Measurements from ENCODE around the gene CLEC18C.

Gene CLEC18C

GRCh38 chr16:70158261-70158939 is 15.2 kb upstream of the CLEC18C start:
- DNase-seq (ENCODE audit: low spot score): peak; percentile 23
- TF ChIP-seq, protein P1, sequence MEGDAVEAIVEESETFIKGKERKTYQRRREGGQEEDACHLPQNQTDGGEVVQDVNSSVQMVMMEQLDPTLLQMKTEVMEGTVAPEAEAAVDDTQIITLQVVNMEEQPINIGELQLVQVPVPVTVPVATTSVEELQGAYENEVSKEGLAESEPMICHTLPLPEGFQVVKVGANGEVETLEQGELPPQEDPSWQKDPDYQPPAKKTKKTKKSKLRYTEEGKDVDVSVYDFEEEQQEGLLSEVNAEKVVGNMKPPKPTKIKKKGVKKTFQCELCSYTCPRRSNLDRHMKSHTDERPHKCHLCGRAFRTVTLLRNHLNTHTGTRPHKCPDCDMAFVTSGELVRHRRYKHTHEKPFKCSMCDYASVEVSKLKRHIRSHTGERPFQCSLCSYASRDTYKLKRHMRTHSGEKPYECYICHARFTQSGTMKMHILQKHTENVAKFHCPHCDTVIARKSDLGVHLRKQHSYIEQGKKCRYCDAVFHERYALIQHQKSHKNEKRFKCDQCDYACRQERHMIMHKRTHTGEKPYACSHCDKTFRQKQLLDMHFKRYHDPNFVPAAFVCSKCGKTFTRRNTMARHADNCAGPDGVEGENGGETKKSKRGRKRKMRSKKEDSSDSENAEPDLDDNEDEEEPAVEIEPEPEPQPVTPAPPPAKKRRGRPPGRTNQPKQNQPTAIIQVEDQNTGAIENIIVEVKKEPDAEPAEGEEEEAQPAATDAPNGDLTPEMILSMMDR (IDR thresholded peaks at IDR 0.05; ENCODE audit: extremely low read depth, insufficient read depth, missing control alignments): no peak
- in situ Hi-C loops (cut with MboI; ENCODE audit: low pct_unique_long_range_greater_than_20kb, low sequenced_read_pairs, unreplicated experiment): no loop called here

DNA sequence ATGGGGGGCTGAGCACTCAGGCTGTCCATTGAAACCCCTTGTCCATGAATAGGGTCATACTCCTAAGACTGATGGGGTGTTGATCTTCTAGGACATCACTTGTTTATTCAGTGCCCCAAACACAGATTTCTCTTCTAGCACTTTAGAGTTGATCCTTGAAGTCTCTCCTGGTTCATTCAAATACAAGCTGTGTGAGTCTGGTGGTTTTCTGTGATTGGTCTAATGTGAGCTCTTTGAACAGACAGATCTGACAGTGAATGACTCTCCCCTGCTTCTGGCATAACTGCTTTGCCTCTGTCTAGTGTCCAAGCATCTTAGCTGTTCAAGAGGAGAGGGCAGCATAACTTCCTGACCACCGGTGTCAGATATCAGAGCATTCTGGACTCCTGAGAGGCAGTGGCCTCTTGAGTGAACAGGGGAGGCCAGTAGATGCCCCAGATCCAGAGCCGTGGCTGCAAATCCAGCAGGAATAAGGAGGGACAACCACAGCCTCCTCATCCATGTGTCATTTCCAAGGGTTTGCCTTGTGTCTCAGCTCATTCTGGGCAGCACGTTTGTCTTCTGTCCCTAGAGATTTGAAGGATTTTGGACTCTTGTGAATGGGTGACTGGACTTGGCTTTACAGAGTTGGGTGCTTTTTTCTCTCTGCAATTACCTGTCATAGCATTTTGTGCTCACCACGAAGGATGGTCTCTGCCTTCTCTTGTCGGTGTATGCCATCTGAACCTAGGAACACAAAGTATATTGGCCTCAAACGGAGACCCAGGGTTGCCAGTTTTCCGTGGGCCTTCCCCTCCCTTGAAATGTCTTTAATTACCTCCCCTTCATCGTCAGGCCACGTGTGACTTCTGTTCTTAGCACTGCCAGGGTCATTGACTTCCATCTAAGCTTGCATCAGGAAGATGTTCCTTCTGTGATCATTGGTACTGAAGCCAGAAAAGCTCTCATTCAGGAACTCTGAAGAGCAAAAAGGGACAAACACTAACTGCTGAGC is 13.9 kb upstream of the CLEC18C start:
- DNase-seq (ENCODE audit: low spot score): no peak
- TF ChIP-seq, protein P1 (IDR thresholded peaks at IDR 0.05; ENCODE audit: extremely low read depth, insufficient read depth, missing control alignments): no peak
- in situ Hi-C loops (cut with MboI; ENCODE audit: low pct_unique_long_range_greater_than_20kb, low sequenced_read_pairs, unreplicated experiment): no loop called here

GRCh38 chr16:70160388-70160787 is 13.2 kb upstream of the CLEC18C start:
- in situ Hi-C loops (cut with MboI; ENCODE audit: low pct_unique_long_range_greater_than_20kb, low sequenced_read_pairs, unreplicated experiment): no loop called here

DNA sequence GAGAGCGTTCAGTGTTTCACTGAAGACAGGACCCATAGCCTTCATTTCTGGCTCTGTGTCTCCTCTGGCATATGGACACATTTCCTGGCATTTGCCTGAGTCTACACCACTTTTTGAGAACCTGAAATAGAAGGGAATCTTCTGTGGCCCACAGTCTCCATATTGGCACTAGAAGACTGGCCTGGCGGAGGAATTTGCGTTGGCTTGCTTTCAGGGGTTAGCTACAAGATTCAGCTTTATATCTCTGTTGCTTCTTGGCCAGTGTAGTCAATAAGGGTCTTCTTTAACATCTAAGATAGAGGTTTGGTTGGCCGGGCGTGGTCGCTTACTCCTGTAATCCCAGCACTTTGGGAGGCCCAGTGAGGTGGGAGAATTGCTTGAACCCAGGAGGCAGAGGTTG is 12.8 kb upstream of the CLEC18C start:
- in situ Hi-C loops (cut with MboI; ENCODE audit: low pct_unique_long_range_greater_than_20kb, low sequenced_read_pairs, unreplicated experiment): no loop called here
- TF ChIP-seq, protein P1 (IDR thresholded peaks at IDR 0.05; ENCODE audit: extremely low read depth, insufficient read depth, missing control alignments): no peak
- DNase-seq (ENCODE audit: low spot score): no peak

More at GRCh38 chr16:70160388-70160787, 13.2 kb upstream of the CLEC18C start:
- TF ChIP-seq, protein P1 (IDR thresholded peaks at IDR 0.05; ENCODE audit: extremely low read depth, insufficient read depth, missing control alignments): no peak
- DNase-seq (ENCODE audit: low spot score): no peak

GRCh38 chr16:70161350-70161749 is 12.2 kb upstream of the CLEC18C start:
- no peak for DNase-seq (ENCODE audit: low spot score)
- TF ChIP-seq, protein P1 (IDR thresholded peaks at IDR 0.05; ENCODE audit: extremely low read depth, insufficient read depth, missing control alignments): no peak
- in situ Hi-C loops (cut with MboI; ENCODE audit: low pct_unique_long_range_greater_than_20kb, low sequenced_read_pairs, unreplicated experiment): no loop called here

- DNase-seq (ENCODE audit: low spot score): peak; percentile 24
- in situ Hi-C loops (cut with MboI; ENCODE audit: low pct_unique_long_range_greater_than_20kb, low sequenced_read_pairs, unreplicated experiment): no loop called here
Measured at GRCh38 chr16:70162041-70162451, 11.5 kb upstream of the CLEC18C start.

More at GRCh38 chr16:70162041-70162451, 11.5 kb upstream of the CLEC18C start:
- TF ChIP-seq, protein P1 (IDR thresholded peaks at IDR 0.05; ENCODE audit: extremely low read depth, insufficient read depth, missing control alignments): no peak

All from GM13977 (cell line).